GM12878 (cell line): ENCODE results near the gene MCRIP2. TPM values are rescaled to one million over a fixed set of nuclear protein-coding genes. Genes with fewer than 3 reads are reported as not detected.

Experiments
- ATAC-seq: fragments of 200-7000 bp; cut with Tn5 transposase; 3 replicates; pipeline ENCODE4 v1.9.1; 2020; ENCODE audit warnings: mild to moderate bottlenecking, moderate library complexity
- BruUV-seq: library from RNA; stranded (reverse); fragments of 400-500 nt; replicated peaks from 2 replicates; lab custom pipeline; 2021; lab: Mats Ljungman, UMichigan
- CTCF ChIA-PET: fragments of 300-600 bp; sonication (Branson Sonifier 250); formaldehyde crosslinking; extraction: SDS; loops from one replicate; lab custom pipeline; 2021; ENCODE audit warnings: inconsistent platforms; lab: Yijun Ruan, JAX
- POLR2A ChIA-PET: fragments of 350-600 bp; formaldehyde crosslinking; extraction: SDS; loops from one replicate; lab custom pipeline; 2021; ENCODE audit warnings: inconsistent platforms; lab: Charles Lee
- RAD21 ChIA-PET: fragments of 300-600 bp; sonication (Branson Sonifier 250); formaldehyde crosslinking; loops from one replicate; lab custom pipeline; 2023; ENCODE audit warnings: antibody characterized with exemption; ENCODE audit not compliant: unreplicated experiment; lab: Charles Lee
- SMC1A ChIA-PET: fragments of 300-600 bp; sonication (Branson Sonifier 250); formaldehyde crosslinking; loops from one replicate; lab custom pipeline; 2023; ENCODE audit not compliant: unreplicated experiment, uncharacterized antibody; lab: Charles Lee
- DNase-seq: peaks from one replicate; pipeline ENCODE4 v3.0.0-alpha.2; 2011; ENCODE audit warnings: low read depth, low spot score
- FAIRE-seq: peaks from 3 replicates; lab custom pipeline; 2011; peaks lifted over from hg19 to GRCh38; lab: Jason Lieb, UNC
- H2AFZ ChIP-seq: 2 replicates; pipeline ENCODE4 v1.6.0; 2011; ENCODE audit warnings: low read depth, low read length, control low read depth; ENCODE audit not compliant: control insufficient read depth
- H3K27ac ChIP-seq: 2 replicates; pipeline ENCODE4 v1.5.1; 2011; ENCODE audit warnings: control low read depth; ENCODE audit not compliant: control insufficient read depth, insufficient read depth
- H3K27me3 ChIP-seq, 2 experiments: replicated peaks in 1 of 2; 2 replicates each; pipeline versions ENCODE4 v1.6.0 to v1.6.1; 2011; ENCODE audit warnings: low read length in 1 of 2; ENCODE audit not compliant: control insufficient read depth in 2 of 2, insufficient read depth in 2 of 2
- H3K36me3 ChIP-seq, 2 experiments: 2 replicates each; pipeline ENCODE4 v1.5.1; 2011; ENCODE audit warnings: low read length in 1 of 2; ENCODE audit not compliant: control insufficient read depth in 2 of 2, insufficient read depth in 2 of 2
- H3K4me1 ChIP-seq: 2 replicates; pipeline ENCODE4 v1.6.1; 2011; ENCODE audit warnings: mild to moderate bottlenecking, low read length, moderate library complexity, mixed read lengths; ENCODE audit not compliant: control insufficient read depth, insufficient read depth
- H3K4me2 ChIP-seq: 2 replicates; pipeline ENCODE4 v1.6.0; 2011; ENCODE audit warnings: control low read depth; ENCODE audit not compliant: control insufficient read depth, insufficient read depth
- H3K4me3 ChIP-seq: fragments of 200-600 bp; sonication (generic); 2 replicates; pipeline ENCODE4 v1.5.1; 2016
- H3K79me2 ChIP-seq: 2 replicates; pipeline ENCODE4 v1.6.0; 2011; ENCODE audit warnings: low read length; ENCODE audit not compliant: control insufficient read depth, insufficient read depth
- H3K9ac ChIP-seq: 2 replicates; pipeline ENCODE4 v1.8.0; 2011; ENCODE audit warnings: low read length, control low read depth, mixed read lengths; ENCODE audit not compliant: control insufficient read depth, insufficient read depth
- H3K9me3 ChIP-seq: replicated peaks from 3 replicates; pipeline ENCODE4 v1.5.1; 2011; ENCODE audit warnings: mild to moderate bottlenecking, low read length; ENCODE audit not compliant: control insufficient read depth, insufficient read depth
- H4K20me1 ChIP-seq: 2 replicates; pipeline ENCODE4 v1.6.0; 2011; ENCODE audit not compliant: control insufficient read depth, insufficient read depth
- CHD4 ChIP-seq: fragments of 200-600 bp; sonication (generic); IDR thresholded peaks from 2 replicates; pipeline ENCODE4 v1.6.1; 2016; ENCODE audit warnings: mild to moderate bottlenecking
- CTCF ChIP-seq, 3 experiments: IDR thresholded peaks in 2 of 3; conservative IDR thresholded peaks in 1 of 3; 2 replicates each; pipeline ENCODE4 v1.5.1; 2011; ENCODE audit warnings: low read depth in 3 of 3, low read length in 3 of 3, mild to moderate bottlenecking in 3 of 3, control low read depth in 2 of 3, moderate library complexity in 2 of 3, inconsistent platforms in 1 of 3, mixed read lengths in 1 of 3; ENCODE audit not compliant: control insufficient read depth in 2 of 3, insufficient read depth in 1 of 3; ENCODE audit errors: extremely low read depth in 1 of 3
- DPF2 ChIP-seq: fragments of 450-650 bp; IDR thresholded peaks from 2 replicates; pipeline ENCODE4 v1.6.1; 2017; ENCODE audit warnings: mild to moderate bottlenecking
- NBN ChIP-seq: fragments of 450-650 bp; IDR thresholded peaks from 2 replicates; pipeline ENCODE4 v1.6.1; 2016
- POLR2A ChIP-seq: IDR thresholded peaks from 2 replicates; pipeline ENCODE4 v1.6.1; 2011; ENCODE audit warnings: low read depth, mild to moderate bottlenecking, low read length
- POU2F2 ChIP-seq: IDR thresholded peaks from 3 replicates; pipeline ENCODE4 v1.6.1; 2011; ENCODE audit warnings: low read depth, mild to moderate bottlenecking, low read length, borderline replicate concordance
- WGBS: methylation state at CpG from one replicate; pipeline ENCODE4 v1.1.6; 2016; ENCODE audit warnings: low lambda C conversion rate; ENCODE audit not compliant: insufficient replicate concordance, insufficient coverage; ENCODE audit errors: missing lambda C conversion rate; 5-methylcytosine and 5-hydroxymethylcytosine counted together
- in situ Hi-C: fragments of 300-500 bp; cut with MboI; formaldehyde crosslinking; loops from 9 replicates; pipeline ENCODE4 v1.14.3; 2018; ENCODE audit warnings: mixed read lengths
- intact Hi-C: fragments of 100-400 bp; cut with micrococcal nuclease; formaldehyde crosslinking; loops from one replicate; pipeline ENCODE4 v1.14.2; 2022; ENCODE audit not compliant: unreplicated experiment
- polyA plus RNA-seq, 11 experiments: library from polyadenylated mRNA; depleted of rRNA in 4 of 11; unstranded in 6 of 11; stranded (reverse) in 5 of 11; fragments of >200 nt; fragmentation: Nextera tagmentation in 4 of 11; fragmentation: Illumina TruSeq in 1 of 11; extraction: Ambion mirVana in 4 of 11; extraction: Trizol in 1 of 11; gene quantifications; 1 replicate in 1 of 11; 2 replicates in 10 of 11; pipeline versions ENCODE4 v1.2.1 to v1.2.3, GENCODE V29; 2011 to 2016; ENCODE audit warnings: inconsistent platforms in 2 of 11, missing spikeins in 2 of 11, low read depth in 1 of 11
- total RNA-seq, 4 experiments: library from RNA; depleted of rRNA in 3 of 4; stranded (reverse); fragments of >200 nt in 3 of 4; fragmentation: Illumina TruSeq in 1 of 4; extraction: Trizol in 1 of 4; gene quantifications; 2 replicates each; pipeline versions ENCODE4 v1.2.1 to v1.2.3, GENCODE V29; 2013 to 2021

MCRIP2 gene
- total and polyA plus RNA-seq, 10 of the 15 experiments (the other 5 are each of a cell fraction or from before 2014, with no cell fraction given), result 0.19 to 93.1 (median 57.9) TPM

GRCh38 chr16:686459-687260 is 45.0 kb downstream of the MCRIP2 start:
- intact Hi-C loops, result no loop called here
- Histone ChIP-seq H4K20me1 (no peaks in the 10 kb centered on the region), H3K27ac (no peak overlapping the region), H3K27me3 (no peaks in the 10 kb centered on the region), H3K4me3 (no peak overlapping the region), H3K9me3 (no peaks in the 10 kb centered on the region; the same call in 2 of the 3 replicates), H3K36me3 (peaks cover 6 to 14% of the 10 kb centered on the region in 2 experiments; a peak in 2 of 4 replicates), H3K9ac (no peak overlapping the region), H3K79me2 (peaks cover 21% of the 10 kb centered on the region)
- 94% methylated on average over 46 of the region's 51 CpGs for WGBS
- no peak for FAIRE-seq
- CTCF ChIA-PET, result no interaction called here
- POLR2A ChIA-PET, result no interaction called here
- DNase-seq, result no peak
- SMC1A ChIA-PET, result no interaction called here
- no peak for ATAC-seq
- BruUV-seq, result no TSS peak
- TF ChIP-seq POU2F2, result no peak
- TF ChIP-seq POLR2A, result 0 out of 2 replicates have a peak, but pooled peaks have one; percentile 1
- TF ChIP-seq NBN, result no peak
- TF ChIP-seq, all 136 proteins: peak for 1
- RAD21 ChIA-PET, result no interaction called here
- in situ Hi-C loops, result no loop called here
- H2AFZ ChIP-seq, result no peak overlapping the region
- no peak overlapping the region for H3K4me2 ChIP-seq
- peaks cover 15% of the 10 kb centered on the region for H3K4me1 ChIP-seq

DNA sequence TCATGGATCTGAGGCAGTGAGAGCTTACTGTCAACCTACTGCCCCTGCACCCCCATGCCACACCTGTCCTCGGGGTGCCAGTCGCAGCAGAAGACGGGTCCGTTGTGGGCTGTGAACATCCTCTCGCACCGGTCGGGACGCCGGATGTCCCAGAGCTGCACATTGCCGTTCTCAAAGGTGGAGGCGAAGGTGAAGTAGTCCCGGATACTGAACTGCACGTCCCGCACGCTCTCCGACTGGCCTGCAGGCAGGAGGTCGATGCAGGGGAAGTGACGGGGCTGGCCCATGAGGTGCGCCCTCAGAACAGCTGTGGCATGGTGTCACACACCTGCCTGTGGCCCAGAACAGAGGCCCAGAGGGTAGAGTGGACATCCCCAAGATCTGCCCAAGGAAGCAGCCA is 45.9 kb downstream of the MCRIP2 start:
- intact Hi-C loops (no loop called here), in situ Hi-C loops (no loop called here)
- FAIRE-seq (no peak), DNase-seq (no peak), ATAC-seq (no peak)
- Histone ChIP-seq H3K4me1 (peaks cover 12% of the 10 kb centered on the region), H3K36me3 (peaks cover 6 to 9% of the 10 kb centered on the region in 2 experiments; a peak in 2 of 4 replicates), H3K27me3 (no peaks in the 10 kb centered on the region), H3K9me3 (no peaks in the 10 kb centered on the region; the same call in 2 of the 3 replicates), H3K79me2 (peaks cover 20% of the 10 kb centered on the region), H3K4me3 (no peak overlapping the region), H4K20me1 (no peaks in the 10 kb centered on the region), H2AFZ (no peak overlapping the region), H3K27ac (no peak overlapping the region), H3K9ac (no peak overlapping the region), H3K4me2 (no peak overlapping the region)
- TF ChIP-seq CHD4 (no peak), CTCF (IDR thresholded peaks at IDR 0.05 in 2 of 3, conservative IDR thresholded peaks at IDR 0.05 in 1 of 3; ENCODE audit: control insufficient read depth in 2 of 3, extremely low read depth in 1 of 3, insufficient read depth in 1 of 3, low read depth in 3 of 3, low read length in 3 of 3) (no peak), DPF2 (no peak)
- 96% methylated on average over 19 of the region's 19 CpGs for WGBS
- BruUV-seq, result no TSS peak
- CTCF ChIA-PET, result no interaction called here
- SMC1A ChIA-PET, result no interaction called here
- RAD21 ChIA-PET, result no interaction called here
- POLR2A ChIA-PET, result no interaction called here
